Measurements from ENCODE around the gene SNRNP70. TPM values are rescaled to one million over a fixed set of nuclear protein-coding genes. Genes with fewer than 3 reads are reported as not detected.
A peak's percentile ranks its signal among the peaks of the same experiment; 100 is the strongest.

Gene SNRNP70
- total and polyA plus RNA-seq, 3 donors from 2014 or later, result 184 to 484 (median 422) TPM

DNA sequence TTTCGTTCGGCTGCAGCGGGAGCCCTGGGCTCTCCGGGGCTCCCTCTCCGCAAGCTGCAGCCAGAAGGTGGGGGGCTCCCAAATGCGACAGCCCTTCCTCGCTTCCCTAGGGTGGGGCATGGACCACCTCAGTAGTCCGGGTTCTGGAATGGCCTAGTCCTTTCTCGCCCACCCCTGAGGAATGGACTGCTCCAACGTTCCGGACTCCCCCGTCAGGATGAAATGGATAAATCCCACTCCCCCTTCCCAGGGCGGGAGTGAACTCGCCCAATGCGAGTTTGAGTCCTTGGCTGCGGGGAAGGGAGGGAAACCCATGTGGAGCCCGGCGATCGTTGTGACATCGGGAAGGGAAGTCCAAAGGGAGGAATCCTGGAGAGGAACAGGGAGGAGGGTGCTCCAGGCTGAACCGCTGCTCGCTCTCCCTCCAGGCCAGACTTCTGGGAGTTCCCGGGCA is 64.4 kb downstream of the SNRNP70 start:
- peaks cover 22% of the 10 kb centered on the region for H3K4me1 ChIP-seq
- intact Hi-C loops (cut with DNase I; ENCODE audit: low total_unique reads), result loop anchor here (10.0 kb wide), 1 partner anchor 55 kb away; no protein-coding TSS in a partner anchor

GRCh38 chr19:49150106-49150943 is 65.1 kb downstream of the SNRNP70 start:
- intact Hi-C loops (cut with DNase I; ENCODE audit: low total_unique reads), result no loop called here
- DNase-seq, result peak; percentile 88
- H3K4me3 ChIP-seq, result peak overlapping the region; percentile 65 to 72
- peaks cover 23% of the 10 kb centered on the region for H3K4me1 ChIP-seq
- TF ChIP-seq POLR2A (IDR thresholded peaks at IDR 0.05), result no peak
- peak overlapping the region; percentile 67 to 84 for H3K27ac ChIP-seq
- H3K27me3 ChIP-seq, result no peaks in the 10 kb centered on the region
- WGBS, 2 donors, result 0% methylated on average over 7 to 51 of the region's 75 CpGs
- H3K36me3 ChIP-seq (ENCODE audit: low read depth, missing control alignments), result no peaks in the 10 kb centered on the region
- H3K9me3 ChIP-seq, result no peaks in the 10 kb centered on the region

More for the DNA sequence above, 64.4 kb downstream of the SNRNP70 start:
- Histone ChIP-seq H3K27ac (peak overlapping the region; percentile 67 to 84), H3K9me3 (no peaks in the 10 kb centered on the region), H3K4me3 (peak overlapping the region; percentile 65 to 72), H3K27me3 (no peaks in the 10 kb centered on the region), H3K36me3 (ENCODE audit: low read depth, missing control alignments) (no peaks in the 10 kb centered on the region)
- 0 to 1% methylated on average over 18 to 22 of the region's 23 CpGs for WGBS, 2 donors
- no peak for TF ChIP-seq CTCF (IDR thresholded peaks at IDR 0.05)
- no peak for TF ChIP-seq POLR2A (IDR thresholded peaks at IDR 0.05)
- DNase-seq, result peak; percentile 82

DNA sequence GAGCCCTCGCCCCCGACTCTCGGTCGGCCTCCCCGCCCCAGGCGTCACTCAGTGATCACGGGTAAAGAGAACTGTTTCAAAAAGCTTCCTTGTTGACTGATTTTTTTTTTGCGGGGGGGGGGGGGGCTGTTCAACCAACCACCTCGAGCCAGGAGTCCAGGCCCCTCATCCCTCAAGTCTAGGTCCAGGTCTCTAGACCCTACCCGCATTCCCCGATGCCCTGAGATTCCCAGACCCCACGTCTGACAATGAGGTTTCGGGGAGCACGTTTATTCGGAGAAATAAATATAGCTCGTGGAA is 65.6 kb downstream of the SNRNP70 start:
- H3K27me3 ChIP-seq, result no peaks in the 10 kb centered on the region
- intact Hi-C loops (cut with DNase I; ENCODE audit: low total_unique reads), result no loop called here
- TF ChIP-seq CTCF (IDR thresholded peaks at IDR 0.05) (no peak), POLR2A (IDR thresholded peaks at IDR 0.05) (no peak)
- peak overlapping the region; percentile 65 to 72 for H3K4me3 ChIP-seq
- no peaks in the 10 kb centered on the region for H3K9me3 ChIP-seq
- peak overlapping the region; percentile 67 to 84 for H3K27ac ChIP-seq
- 6 to 10% methylated on average over 14 to 15 of the region's 16 CpGs for WGBS, 2 donors
- peaks cover 24% of the 10 kb centered on the region for H3K4me1 ChIP-seq
- DNase-seq, result no peak
- no peaks in the 10 kb centered on the region for H3K36me3 ChIP-seq (ENCODE audit: low read depth, missing control alignments)

DNA sequence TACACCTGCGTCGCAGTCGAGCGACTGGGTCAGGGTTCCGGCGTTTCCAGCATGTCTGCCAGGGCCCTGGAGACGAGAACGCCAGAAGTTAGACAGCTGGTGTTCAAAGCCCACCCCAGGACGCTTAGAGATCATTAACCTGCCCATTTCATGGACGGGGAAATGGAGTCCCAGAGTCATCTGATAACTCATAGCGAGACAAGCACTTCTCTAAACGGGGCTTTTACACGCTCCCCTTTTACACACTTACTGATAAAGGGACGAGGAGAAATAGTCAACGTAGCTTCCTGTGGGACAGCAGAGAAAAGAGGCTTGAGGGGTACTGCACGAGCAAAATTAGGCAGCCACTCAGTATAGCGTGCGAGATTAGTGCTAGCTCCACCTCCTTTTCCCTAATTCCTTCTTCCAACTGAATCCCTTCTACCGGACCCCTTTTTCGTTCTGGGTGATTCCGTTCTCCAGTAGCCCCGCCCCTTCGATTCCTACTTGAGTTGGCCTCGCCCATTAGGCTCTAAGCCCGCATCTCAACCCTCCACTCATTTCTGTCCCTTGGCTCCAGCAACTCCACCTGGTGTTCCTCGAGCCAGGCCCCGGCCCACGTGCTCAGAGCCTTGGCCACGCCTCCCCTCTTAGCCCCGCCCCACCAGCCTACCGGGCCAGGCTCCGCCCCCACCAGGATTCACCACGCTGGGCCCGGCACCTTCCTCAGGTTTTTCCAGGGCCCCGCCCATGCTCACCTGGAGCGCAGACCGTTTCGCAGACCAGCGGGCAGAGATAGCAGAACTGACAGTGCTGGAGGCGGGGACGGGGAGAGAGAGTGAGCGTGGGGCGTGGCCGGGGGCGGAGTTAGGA is 66.2 kb downstream of the SNRNP70 start:
- peak overlapping the region; percentile 67 to 84 for H3K27ac ChIP-seq
- H3K4me1 ChIP-seq, result peaks cover 20% of the 10 kb centered on the region
- peak overlapping the region in 1 of 2 donors; percentile 29 for H3K4me3 ChIP-seq
- 6 to 11% methylated on average over 32 to 45 of the region's 45 CpGs for WGBS, 2 donors
- H3K27me3 ChIP-seq, result no peaks in the 10 kb centered on the region
- no peaks in the 10 kb centered on the region for H3K9me3 ChIP-seq
- TF ChIP-seq POLR2A (IDR thresholded peaks at IDR 0.05) (no peak), CTCF (IDR thresholded peaks at IDR 0.05) (no peak)
- intact Hi-C loops (cut with DNase I; ENCODE audit: low total_unique reads), result no loop called here
- H3K36me3 ChIP-seq (ENCODE audit: low read depth, missing control alignments), result no peaks in the 10 kb centered on the region
- DNase-seq, result peak; percentile 72

GRCh38 chr19:49152119-49152550 is 66.9 kb downstream of the SNRNP70 start:
- no peak overlapping the region for H3K27ac ChIP-seq
- TF ChIP-seq CTCF (IDR thresholded peaks at IDR 0.05) (no peak), POLR2A (IDR thresholded peaks at IDR 0.05) (no peak)
- intact Hi-C loops (cut with DNase I; ENCODE audit: low total_unique reads), result no loop called here
- no peaks in the 10 kb centered on the region for H3K27me3 ChIP-seq
- H3K9me3 ChIP-seq, result no peaks in the 10 kb centered on the region
- peaks cover 20% of the 10 kb centered on the region for H3K4me1 ChIP-seq
- no peaks in the 10 kb centered on the region for H3K36me3 ChIP-seq (ENCODE audit: low read depth, missing control alignments)
- WGBS, 2 donors, result 19 to 31% methylated on average over 8 to 10 of the region's 10 CpGs
- H3K4me3 ChIP-seq, result peak overlapping the region in 1 of 2 donors; percentile 29
- no peak for DNase-seq
